Ovary (tissue), 9 donors: Measurements from ENCODE around the gene PSD2. TPM values are rescaled to one million over a fixed set of nuclear protein-coding genes. Genes with fewer than 3 reads are reported as not detected.
A peak's percentile ranks its signal among the peaks of the same experiment; 100 is the strongest.

ENCODE experiments used
- DNase-seq, 5 donors: peaks; one replicate each; pipeline ENCODE4 v3.0.0-alpha.2; 2019 to 2020
- H3K27ac ChIP-seq, 2 donors: fragments of 200-600 bp; one replicate each; pipeline versions ENCODE4 v1.5.1 to v1.8.0; 2019 to 2022
- H3K27me3 ChIP-seq: fragments of 200-600 bp; one replicate; pipeline ENCODE4 v1.8.0; 2022
- H3K36me3 ChIP-seq: fragments of 200-600 bp; sonication (generic); one replicate; pipeline ENCODE4 v1.5.1; 2019
- H3K4me1 ChIP-seq: one replicate; pipeline ENCODE4 v1.8.1; 2013; ENCODE audit warnings: mild to moderate bottlenecking, moderate library complexity; ENCODE audit not compliant: insufficient read depth
- H3K4me3 ChIP-seq: fragments of 200-600 bp; sonication (generic); one replicate; pipeline ENCODE4 v1.5.1; 2017
- H3K9me3 ChIP-seq, 2 donors: fragments of 200-600 bp in 1 of 2; sonication (generic) in 1 of 2; one replicate each; pipeline versions ENCODE4 v1.5.1 to v1.8.1; 2013 to 2019; ENCODE audit warnings: mild to moderate bottlenecking in 1 of 2, moderate library complexity in 1 of 2
- CTCF ChIP-seq, 3 donors: fragments of 450-650 bp in 2 of 3; fragments of 200-600 bp in 1 of 3; IDR thresholded peaks; one replicate each; pipeline versions ENCODE4 v1.5.1 to v1.8.0; 2016 to 2022; ENCODE audit warnings: antibody characterized with exemption in 3 of 3, mild to moderate bottlenecking in 1 of 3
- EP300 ChIP-seq: sonication (generic); formaldehyde crosslinking; IDR thresholded peaks from one replicate; pipeline ENCODE4 v1.6.1; 2017; ENCODE audit warnings: antibody characterized with exemption
- POLR2A ChIP-seq: fragments of 450-650 bp; IDR thresholded peaks from one replicate; pipeline ENCODE4 v1.6.1; 2017; ENCODE audit warnings: antibody characterized with exemption, mild to moderate bottlenecking, moderate library complexity
- WGBS, 3 donors: extraction: QIAGEN DNeasy Blood & Tissue Kit in 1 of 3; methylation state at CpG; one replicate each; pipeline versions ENCODE4 v1.1.5 to v1.1.7; 2013 to 2017; 5-methylcytosine and 5-hydroxymethylcytosine counted together
- intact Hi-C, 4 donors: fragments of 100-400 bp; cut with DNase I; formaldehyde crosslinking; loops; one replicate each; pipeline versions ENCODE4 v1.11.0 to v1.15.1; 2022 to 2023
- polyA plus RNA-seq, 2 donors: library from polyadenylated mRNA; stranded (reverse); fragments of 200-250 nt in 1 of 2; fragments of 350-450 nt in 1 of 2; fragmentation: Illumina TruSeq in 1 of 2; extraction: RNeasy Lipid Tissue Mini Kit (QIAGEN cat#74804) in 1 of 2; gene quantifications; one replicate each; pipeline ENCODE4 v1.2.3, GENCODE V29; 2013 to 2014
- total RNA-seq, 7 donors: library from RNA; depleted of rRNA in 2 of 7; stranded (reverse); fragments of >200 nt in 2 of 7; fragmentation: NEBNext Ultra II Directional in 3 of 7; extraction: Animal tissue kit (Norgen Biotek cat#: 25700) in 3 of 7; gene quantifications; one replicate each; pipeline versions ENCODE4 v1.1.0 to v1.2.4, GENCODE V29; 2016 to 2023
- donor health status: DM: no; HTN: no; CAD: no; lungs with moderate emphysema.
- donor health status: DM: no; HTN: no; CAD: no.
- donor health status: Bipolar disorder and iron deficiency.
- donor health status: DM: yes; HTN: yes; CAD: no.
- donor health status: DM: no; HTN: no; CAD: no.
- donor health status: DM: yes; HTN: yes; CAD: no.

The PSD2 gene
- total and polyA plus RNA-seq, 9 donors: 0.05 to 0.37 (median 0.12) TPM; not detected in 2

- Histone ChIP-seq H3K36me3 (no peaks in the 10 kb centered on the region), H3K9me3 (no peaks in the 10 kb centered on the region), H3K4me3 (no peak overlapping the region), H3K4me1 (peaks cover 27% of the 10 kb centered on the region), H3K27ac (no peak overlapping the region), H3K27me3 (no peaks in the 10 kb centered on the region)
- 61 to 68% (median 65%) methylated on average over 3 of the region's 3 CpGs for WGBS, 3 donors
- intact Hi-C loops: no loop called here
- DNase-seq: peak in 1 of 5 donors; percentile 34
- TF ChIP-seq CTCF (IDR thresholded peaks at IDR 0.05) (no peak), POLR2A (no peak), EP300 (no peak)
Measured at GRCh38 chr5:139884734-139885133, 89.1 kb downstream of the PSD2 start.

GRCh38 chr5:139885172-139885856, 89.7 kb downstream of the PSD2 start:
- H3K27ac ChIP-seq: no peak overlapping the region

GRCh38 chr5:139885857-139886208, 90.2 kb downstream of the PSD2 start:
- no peak for TF ChIP-seq EP300
- Histone ChIP-seq H3K4me3 (no peak overlapping the region), H3K27ac (no peak overlapping the region), H3K36me3 (no peaks in the 10 kb centered on the region), H3K4me1 (peaks cover 18% of the 10 kb centered on the region), H3K9me3 (no peaks in the 10 kb centered on the region), H3K27me3 (no peaks in the 10 kb centered on the region)
- 91 to 98% (median 96%) methylated on average over 4 of the region's 4 CpGs for WGBS, 3 donors
- intact Hi-C loops: no loop called here
- no peak for DNase-seq

More at GRCh38 chr5:139885172-139885856, 89.7 kb downstream of the PSD2 start:
- H3K9me3 ChIP-seq: no peaks in the 10 kb centered on the region
- TF ChIP-seq CTCF (IDR thresholded peaks at IDR 0.05) (no peak), EP300 (no peak), POLR2A (no peak)
- peaks cover 21% of the 10 kb centered on the region for H3K4me1 ChIP-seq
- DNase-seq: no peak
- intact Hi-C loops: no loop called here
- H3K27me3 ChIP-seq: no peaks in the 10 kb centered on the region
- H3K4me3 ChIP-seq: no peak overlapping the region
- H3K36me3 ChIP-seq: no peaks in the 10 kb centered on the region
- WGBS, 3 donors: 88 to 93% (median 90%) methylated on average over 15 of the region's 15 CpGs

GRCh38 chr5:139886213-139886612, 90.6 kb downstream of the PSD2 start:
- Histone ChIP-seq H3K27me3 (no peaks in the 10 kb centered on the region), H3K9me3 (no peaks in the 10 kb centered on the region), H3K36me3 (no peaks in the 10 kb centered on the region), H3K4me1 (peaks cover 14% of the 10 kb centered on the region), H3K4me3 (no peak overlapping the region), H3K27ac (no peak overlapping the region)
- DNase-seq: no peak
- WGBS, 3 donors: 83 to 88% (median 84%) methylated on average over 2 of the region's 2 CpGs
- TF ChIP-seq POLR2A: no peak
- no peak for TF ChIP-seq EP300
- TF ChIP-seq CTCF (IDR thresholded peaks at IDR 0.05): no peak
- intact Hi-C loops: no loop called here

- WGBS, 3 donors: 72 to 77% (median 74%) methylated on average over 4 of the region's 4 CpGs
- Histone ChIP-seq H3K27ac (no peak overlapping the region), H3K27me3 (no peaks in the 10 kb centered on the region), H3K36me3 (no peaks in the 10 kb centered on the region), H3K4me1 (peaks cover 4% of the 10 kb centered on the region), H3K9me3 (no peaks in the 10 kb centered on the region), H3K4me3 (no peak overlapping the region)
- intact Hi-C loops: no loop called here
- no peak for DNase-seq
- no peak for TF ChIP-seq EP300
- no peak for TF ChIP-seq CTCF (IDR thresholded peaks at IDR 0.05)
- no peak for TF ChIP-seq POLR2A
Measured at GRCh38 chr5:139888370-139888769, 92.8 kb downstream of the PSD2 start.
